SK-N-SH (cell line): Measurements from ENCODE around the gene PER2.

Experiments
- CTCF ChIP-seq: fragments of 200-600 bp; sonication (generic); IDR thresholded peaks from 2 replicates; pipeline ENCODE4 v1.6.1; 2017; ENCODE audit warnings: antibody characterized with exemption, mild to moderate bottlenecking, moderate library complexity
- EP300 ChIP-seq, 2 experiments: IDR thresholded peaks; 2 replicates each; pipeline versions ENCODE4 v1.4.0 to v1.6.1; 2012; ENCODE audit warnings: borderline replicate concordance in 1 of 2, low read depth in 1 of 2, low read length in 1 of 2
- EZH2phosphoT487 ChIP-seq: fragments of 200-600 bp; sonication (generic); IDR thresholded peaks from 2 replicates; pipeline ENCODE4 v1.6.1; 2017; ENCODE audit warnings: low read depth, mixed run types, mild to moderate bottlenecking, antibody characterized with exemption, moderate library complexity, borderline replicate concordance
- MXI1 ChIP-seq: IDR thresholded peaks from 2 replicates; pipeline ENCODE4 v1.6.1; 2012; ENCODE audit warnings: mild to moderate bottlenecking, low read depth, low read length, improper control_type of control experiment
- RXRA ChIP-seq: IDR thresholded peaks from 2 replicates; pipeline ENCODE4 v1.4.0; 2012; ENCODE audit warnings: low read depth, mild to moderate bottlenecking, borderline replicate concordance
- SMC3 ChIP-seq: IDR thresholded peaks from 2 replicates; pipeline ENCODE4 v1.6.1; 2012; ENCODE audit warnings: low read depth, low read length, improper control_type of control experiment

GRCh38 chr2:238287737-238288649 is at the start of gene PER2:
- TF ChIP-seq EZH2phosphoT487 (no peak), SMC3 (no peak), CTCF (peak; percentile 23; the same call in 1 of the 2 replicates), RXRA (no peak), MXI1 (no peak), EP300 (IDR thresholded peaks at IDR 0.05; ENCODE audit: borderline replicate concordance in 1 of 2, low read depth in 1 of 2, low read length in 1 of 2) (0 out of 4 replicates have a peak, but pooled peaks of 1 of the 2 experiments have one; percentile 10)
